Uterus (tissue), 4 donors: ENCODE data around the gene POLD4. TPM values are rescaled to one million over a fixed set of nuclear protein-coding genes. Genes with fewer than 3 reads are reported as not detected.

Experiments
- DNase-seq, 2 donors: peaks; one replicate each; pipeline ENCODE4 v3.0.0-alpha.2; 2019 to 2020
- H3K27ac ChIP-seq, 2 donors: fragments of 200-600 bp; sonication (generic); 1 replicate in 1 of 2; 2 replicates in 1 of 2; pipeline ENCODE4 v1.5.1; 2016 to 2018
- H3K27me3 ChIP-seq, 2 donors: fragments of 200-600 bp; sonication (generic); one replicate each; pipeline ENCODE4 v1.5.1; 2018 to 2019; ENCODE audit warnings: control low read depth in 1 of 2
- H3K36me3 ChIP-seq, 2 donors: fragments of 200-600 bp; sonication (generic); one replicate each; pipeline ENCODE4 v1.5.1; 2019; ENCODE audit warnings: control low read depth in 1 of 2
- H3K4me1 ChIP-seq, 2 donors: fragments of 200-600 bp; sonication (generic); one replicate each; pipeline ENCODE4 v1.5.1; 2018 to 2019; ENCODE audit warnings: control low read depth in 1 of 2
- H3K4me3 ChIP-seq, 2 donors: fragments of 200-600 bp; sonication (generic); 1 replicate in 1 of 2; 2 replicates in 1 of 2; pipeline ENCODE4 v1.5.1; 2018 to 2019; ENCODE audit warnings: mild to moderate bottlenecking in 1 of 2
- H3K9me3 ChIP-seq, 2 donors: fragments of 200-600 bp; sonication (generic); one replicate each; pipeline ENCODE4 v1.5.1; 2019; ENCODE audit warnings: control low read depth in 1 of 2
- POLR2A ChIP-seq, 2 donors: fragments of 450-650 bp; IDR thresholded peaks; one replicate each; pipeline ENCODE4 v1.6.1; 2016; ENCODE audit warnings: antibody characterized with exemption in 2 of 2, mild to moderate bottlenecking in 1 of 2, moderate library complexity in 1 of 2
- intact Hi-C: fragments of 100-400 bp; cut with DNase I; formaldehyde crosslinking; loops from one replicate; pipeline ENCODE4 v1.15.1; 2023; ENCODE audit warnings: low total_unique reads
- total RNA-seq, 4 donors: library from RNA; depleted of rRNA in 3 of 4; stranded (reverse); fragments of >200 nt in 3 of 4; gene quantifications; one replicate each; pipeline versions ENCODE4 v1.1.0 to v1.2.4, GENCODE V29; 2014 to 2023
- TF ChIP-seq, protein P1 (sequence below), 4 experiments: fragments of 200-600 bp in 2 of 4; fragments of 450-650 bp in 2 of 4; sonication (generic) in 2 of 4; IDR thresholded peaks; one replicate each; pipeline ENCODE4 v1.5.1; 2016 to 2019; ENCODE audit warnings: antibody characterized with exemption in 4 of 4, mild to moderate bottlenecking in 2 of 4, moderate library complexity in 1 of 4
- donor health status: DM: yes; HTN: yes; CAD: no.

POLD4 gene
- total RNA-seq, 4 donors from 2014 or later, result 8.7 to 65.6 (median 31.3) TPM

DNA sequence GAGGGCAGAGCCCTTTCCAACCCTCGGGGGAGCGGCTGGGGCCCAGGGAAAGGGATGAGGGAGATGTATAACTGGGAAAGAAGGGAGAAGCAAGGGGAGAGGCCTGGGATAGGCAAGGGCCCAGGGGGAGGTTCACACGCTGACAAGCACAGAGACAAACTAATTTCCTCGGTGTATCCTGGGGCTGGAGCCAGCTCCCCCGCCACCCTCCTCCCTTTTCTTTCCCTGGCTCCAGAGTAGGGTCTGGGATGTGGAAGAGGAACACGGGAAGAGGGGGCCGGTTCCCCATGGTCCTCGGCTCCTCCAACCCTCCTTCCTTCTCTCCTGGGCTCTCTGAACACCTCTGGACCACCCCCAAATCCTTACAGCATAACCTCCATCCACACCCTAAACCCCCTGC is 13.2 kb upstream of the POLD4 start:
- H3K4me3 ChIP-seq, result peak overlapping the region in 1 of 2 donors; percentile 6
- DNase-seq, result peak; percentile 86 to 88
- intact Hi-C loops, result no loop called here
- H3K27me3 ChIP-seq, result no peaks in the 10 kb centered on the region
- no peak for TF ChIP-seq POLR2A (IDR thresholded peaks at IDR 0.05)
- TF ChIP-seq, protein P1, sequence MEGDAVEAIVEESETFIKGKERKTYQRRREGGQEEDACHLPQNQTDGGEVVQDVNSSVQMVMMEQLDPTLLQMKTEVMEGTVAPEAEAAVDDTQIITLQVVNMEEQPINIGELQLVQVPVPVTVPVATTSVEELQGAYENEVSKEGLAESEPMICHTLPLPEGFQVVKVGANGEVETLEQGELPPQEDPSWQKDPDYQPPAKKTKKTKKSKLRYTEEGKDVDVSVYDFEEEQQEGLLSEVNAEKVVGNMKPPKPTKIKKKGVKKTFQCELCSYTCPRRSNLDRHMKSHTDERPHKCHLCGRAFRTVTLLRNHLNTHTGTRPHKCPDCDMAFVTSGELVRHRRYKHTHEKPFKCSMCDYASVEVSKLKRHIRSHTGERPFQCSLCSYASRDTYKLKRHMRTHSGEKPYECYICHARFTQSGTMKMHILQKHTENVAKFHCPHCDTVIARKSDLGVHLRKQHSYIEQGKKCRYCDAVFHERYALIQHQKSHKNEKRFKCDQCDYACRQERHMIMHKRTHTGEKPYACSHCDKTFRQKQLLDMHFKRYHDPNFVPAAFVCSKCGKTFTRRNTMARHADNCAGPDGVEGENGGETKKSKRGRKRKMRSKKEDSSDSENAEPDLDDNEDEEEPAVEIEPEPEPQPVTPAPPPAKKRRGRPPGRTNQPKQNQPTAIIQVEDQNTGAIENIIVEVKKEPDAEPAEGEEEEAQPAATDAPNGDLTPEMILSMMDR (IDR thresholded peaks at IDR 0.05), result no peak
- peaks cover 5 to 16% of the 10 kb centered on the region in 2 donors for H3K4me1 ChIP-seq
- peak overlapping the region; percentile 92 to 99 for H3K27ac ChIP-seq
- no peaks in the 10 kb centered on the region for H3K36me3 ChIP-seq
- no peaks in the 10 kb centered on the region for H3K9me3 ChIP-seq

DNA sequence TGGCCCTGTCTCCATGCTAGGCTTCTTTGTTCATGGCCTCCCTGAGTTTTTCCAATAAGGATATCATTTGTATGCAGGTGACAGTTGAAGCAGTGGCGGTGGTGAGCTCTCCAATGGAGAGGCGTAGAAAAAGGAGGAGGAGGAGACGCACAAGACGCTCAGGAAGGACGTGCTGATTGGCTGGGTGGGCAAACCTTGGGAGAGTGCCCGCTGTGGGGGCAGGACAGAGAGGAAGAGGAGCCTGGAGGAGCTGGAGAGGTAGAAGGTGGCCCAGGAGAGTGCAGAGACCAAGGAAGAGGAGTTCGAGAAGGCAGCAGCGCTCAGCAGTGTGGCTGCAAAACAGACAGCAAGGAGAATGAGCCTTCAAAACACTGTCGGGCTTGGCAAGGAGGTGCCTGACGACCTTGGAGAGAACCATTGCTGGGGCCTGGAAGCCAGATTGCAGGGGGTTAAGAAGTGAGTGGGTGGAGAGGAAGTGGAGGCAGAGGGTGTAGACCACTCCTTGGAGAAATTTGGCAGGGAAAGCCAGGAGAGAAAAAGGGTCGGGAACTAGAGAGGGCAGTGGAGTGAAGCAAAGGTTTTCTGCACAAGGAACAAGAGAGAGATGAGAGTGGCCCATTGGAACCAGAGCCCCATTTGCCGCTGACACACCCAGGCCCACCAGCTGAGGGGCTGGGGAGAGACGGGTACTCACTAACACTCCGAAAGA is 12.5 kb upstream of the POLD4 start:
- Histone ChIP-seq H3K4me3 (peak overlapping the region in 1 of 2 donors; percentile 6), H3K4me1 (peaks cover 5 to 16% of the 10 kb centered on the region in 2 donors), H3K9me3 (no peaks in the 10 kb centered on the region), H3K27ac (peak overlapping the region; percentile 92 to 99), H3K27me3 (no peaks in the 10 kb centered on the region), H3K36me3 (no peaks in the 10 kb centered on the region)
- intact Hi-C loops, result no loop called here
- peak; percentile 49 to 52 for DNase-seq
- TF ChIP-seq, protein P1 (IDR thresholded peaks at IDR 0.05), result no peak
- no peak for TF ChIP-seq POLR2A (IDR thresholded peaks at IDR 0.05)

DNA sequence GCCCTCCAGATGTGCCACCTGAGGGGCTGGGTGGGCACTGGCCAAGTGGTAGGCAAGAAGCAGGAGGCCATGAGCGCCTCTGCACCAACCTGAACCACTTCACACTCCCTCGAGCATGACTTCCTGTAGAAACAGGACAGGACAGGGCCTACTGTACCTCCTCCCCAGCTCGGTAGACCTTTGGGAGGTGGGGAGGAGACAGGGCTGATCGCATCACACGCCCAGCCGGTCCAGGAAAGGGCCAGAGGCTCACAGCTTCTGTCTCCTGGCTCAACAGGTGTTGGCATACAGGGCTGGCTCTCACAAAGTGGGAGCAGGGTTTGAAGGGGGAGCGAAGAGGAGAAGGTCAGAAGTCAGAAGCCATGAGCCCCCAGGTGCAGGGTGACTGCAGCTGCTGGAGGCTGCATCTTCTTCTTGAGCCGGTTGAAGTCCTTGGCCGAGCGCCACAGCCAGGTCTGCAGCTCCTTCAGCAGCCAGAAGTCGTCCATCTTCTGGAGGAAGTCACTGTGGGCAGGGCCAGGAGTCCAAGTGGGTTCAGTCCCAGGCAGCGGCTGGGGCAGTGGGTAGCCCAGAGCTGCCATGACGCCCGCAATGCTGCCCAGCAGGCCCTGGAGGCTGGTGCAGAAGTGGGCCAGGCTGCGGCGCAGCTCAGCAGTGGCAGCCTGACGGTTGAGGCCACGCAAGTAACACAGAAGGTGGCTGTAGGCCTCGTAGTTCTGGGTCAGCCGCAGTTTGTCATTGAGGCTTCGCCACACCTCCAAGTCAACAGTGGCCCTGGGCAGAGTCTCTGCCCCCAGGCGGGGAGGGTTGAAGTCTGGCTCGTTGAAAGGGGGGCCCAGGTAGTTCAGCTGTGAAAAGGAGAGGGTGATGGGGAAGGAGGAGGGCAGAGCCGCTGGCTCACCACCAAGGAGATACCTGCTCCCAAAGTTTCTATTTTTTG is 11.7 kb upstream of the POLD4 start:
- H3K4me3 ChIP-seq, result no peak overlapping the region
- peak in 1 of 2 donors; percentile 28 for DNase-seq
- no peak for TF ChIP-seq POLR2A (IDR thresholded peaks at IDR 0.05)
- TF ChIP-seq, protein P1 (IDR thresholded peaks at IDR 0.05), result no peak
- no peaks in the 10 kb centered on the region for H3K36me3 ChIP-seq
- intact Hi-C loops, result no loop called here
- H3K4me1 ChIP-seq, result peaks cover 5 to 16% of the 10 kb centered on the region in 2 donors
- H3K9me3 ChIP-seq, result no peaks in the 10 kb centered on the region
- no peaks in the 10 kb centered on the region for H3K27me3 ChIP-seq
- H3K27ac ChIP-seq, result peak overlapping the region; percentile 92 to 99

DNA sequence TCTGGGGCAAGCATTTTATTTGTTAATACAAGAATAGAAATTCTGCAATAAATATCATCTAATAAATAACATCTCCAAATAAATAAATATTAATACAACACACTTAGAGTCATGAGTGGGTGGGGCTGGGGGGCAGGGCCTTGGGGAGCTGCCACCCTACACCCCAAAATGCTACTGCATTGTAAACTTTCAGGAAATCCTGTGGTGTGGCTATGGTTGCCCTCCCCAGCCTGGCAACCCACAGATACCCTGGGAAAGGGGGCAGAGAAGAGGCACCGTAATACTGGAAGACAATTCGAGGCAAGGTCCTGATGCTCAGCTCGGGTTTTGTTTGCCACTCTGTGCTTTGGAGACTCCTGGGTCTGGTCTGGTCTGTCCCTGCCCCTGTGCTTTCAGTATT is 10.8 kb upstream of the POLD4 start:
- Histone ChIP-seq H3K9me3 (no peaks in the 10 kb centered on the region), H3K27me3 (no peaks in the 10 kb centered on the region), H3K4me3 (no peak overlapping the region), H3K36me3 (no peaks in the 10 kb centered on the region), H3K4me1 (peaks cover 5 to 16% of the 10 kb centered on the region in 2 donors), H3K27ac (peak overlapping the region in 1 of 2 donors; percentile 92)
- intact Hi-C loops, result no loop called here
- TF ChIP-seq, protein P1 (IDR thresholded peaks at IDR 0.05), result no peak
- TF ChIP-seq POLR2A (IDR thresholded peaks at IDR 0.05), result no peak
- DNase-seq, result no peak
